Measurements from ENCODE around the gene BBOF1. TPM values are rescaled to one million over a fixed set of nuclear protein-coding genes. Genes with fewer than 3 reads are reported as not detected.

Gene BBOF1
- total and polyA plus RNA-seq, 2 of the 4 experiments (the other 2 are of a cell fraction) = 1.6 TPM

GRCh38 chr14:74083161-74083560, 64.0 kb downstream of the BBOF1 start:
- Histone ChIP-seq H2AK5ac (ENCODE audit: low read depth, low read length) (no peak overlapping the region), H4K5ac (ENCODE audit: low read depth, low read length) (peak overlapping the region; percentile 8; the same call in 1 of the 2 replicates), H3K9me1 (ENCODE audit: insufficient read depth, low read length) (no peaks in the 10 kb centered on the region), H2AFZ (replicated peaks; ENCODE audit: low read length, poor library complexity) (no peak overlapping the region), H3K23ac (ENCODE audit: low read depth, low read length) (no peak overlapping the region), H2BK20ac (ENCODE audit: low read depth, low read length) (no peak overlapping the region), H3K14ac (replicated peaks; ENCODE audit: low read depth, low read length) (no peak overlapping the region), H3K4me3 (ENCODE audit: insufficient read depth, low read depth, low read length) (peak overlapping the region; percentile 68; the same call in 1 of the 2 replicates), H3K4me1 (ENCODE audit: control insufficient read depth, insufficient read depth, low read length) (peaks cover 2% of the 10 kb centered on the region), H3K9me3 (ENCODE audit: control insufficient read depth, insufficient read depth, low read length) (no peaks in the 10 kb centered on the region), H2BK15ac (ENCODE audit: low read depth, low read length) (no peak overlapping the region), H4K8ac (ENCODE audit: low read depth in 2 of 2, low read length in 2 of 2) (no peak overlapping the region), H4K91ac (ENCODE audit: insufficient read depth, low read depth, low read length) (no peak overlapping the region), H3K27ac (ENCODE audit: insufficient read depth, low read length) (no peak overlapping the region), H4K20me1 (ENCODE audit: insufficient read depth, low read length) (no peaks in the 10 kb centered on the region), H3K4ac (ENCODE audit: low read depth, low read length) (no peak overlapping the region), H3K4me2 (ENCODE audit: low read depth, low read length) (peak overlapping the region; percentile 79), H2AK9ac (replicated peaks; ENCODE audit: low read depth, low read length, poor library complexity) (no peak overlapping the region), H3K27me3 (ENCODE audit: control insufficient read depth, insufficient read depth, low read length) (no peaks in the 10 kb centered on the region), H2BK5ac (ENCODE audit: low read depth, low read length, poor library complexity, severe bottlenecking) (no peak overlapping the region), H3K79me1 (ENCODE audit: low read depth in 1 of 2, low read length in 2 of 2) (peaks cover 5 to 30% of the 10 kb centered on the region in 2 experiments; a peak in 3 of 4 replicates), H2BK120ac (ENCODE audit: low read depth, low read length) (no peak overlapping the region), H3K36me3 (ENCODE audit: control insufficient read depth, insufficient read depth, low read length) (no peaks in the 10 kb centered on the region), H3K9ac (ENCODE audit: low read depth, low read length) (peak overlapping the region; percentile 32; the same call in 1 of the 2 replicates), H3K18ac (ENCODE audit: low read depth, low read length) (no peak overlapping the region), H3K56ac (ENCODE audit: extremely low read depth, insufficient read depth, low read length) (no peak overlapping the region)
- ChIA-PET CTCF (no interaction called here), POLR2A (ENCODE audit: unreplicated experiment) (no interaction called here)
- dilution Hi-C loops (cut with HindIII; ENCODE audit: low sequenced_read_pairs, unreplicated experiment) (no loop called here), in situ Hi-C loops (cut with MboI; ENCODE audit: low sequenced_read_pairs) (no loop called here), intact Hi-C loops (cut with micrococcal nuclease) (no loop called here)
- TF ChIP-seq NFE2L2 (IDR thresholded peaks at IDR 0.05; ENCODE audit: low read depth, low read length) (no peak), RFX5 (IDR thresholded peaks at IDR 0.05; ENCODE audit: low read depth, low read length) (no peak), USF2 (IDR thresholded peaks at IDR 0.05; ENCODE audit: low read depth, low read length) (no peak), MXI1 (IDR thresholded peaks at IDR 0.05; ENCODE audit: borderline replicate concordance, low read depth, low read length) (no peak), POLR2A (IDR thresholded peaks at IDR 0.05; ENCODE audit: low read depth, low read length) (no peak), BHLHE40 (IDR thresholded peaks at IDR 0.05; ENCODE audit: low read depth, low read length) (no peak)
- no TSS peak for BruUV-seq (replicated peaks)
- ATAC-seq (ENCODE audit: low read depth) (no peak), DNase-seq (peak; percentile 13)
- WGBS, 2 experiments (ENCODE audit: extremely low coverage in 2 of 2, insufficient read length in 1 of 2) = no CpG with 5 or more reads among the region's 3 CpGs
